Natural killer cell (primary cell): ENCODE data around the gene HOXB6. TPM values are rescaled to one million over a fixed set of nuclear protein-coding genes. Genes with fewer than 3 reads are reported as not detected.

Experiments used
- ATAC-seq, 3 donors: fragments of 150-1000 bp in 2 of 3; fragments of 200-7000 bp in 1 of 3; cut with Tn5 transposase; 1 replicate in 1 of 3; 2 replicates in 2 of 3; pipeline ENCODE4 v1.10.0; 2021; ENCODE audit warnings: mild to moderate bottlenecking in 2 of 3, moderate library complexity in 2 of 3
- DNase-seq, 2 donors: peaks; one replicate each; pipeline versions ENCODE4 v3.0.0 to v3.0.0-alpha.2; 2013 to 2021; ENCODE audit warnings: mixed read lengths in 1 of 2
- H3K27ac ChIP-seq: one replicate; pipeline ENCODE4 v1.5.1; 2013; ENCODE audit warnings: mild to moderate bottlenecking, low read length
- H3K27me3 ChIP-seq: one replicate; pipeline ENCODE4 v1.6.1; 2013; ENCODE audit warnings: low read length; ENCODE audit not compliant: control insufficient read depth, insufficient read depth
- H3K36me3 ChIP-seq: one replicate; pipeline ENCODE4 v1.6.1; 2013; ENCODE audit warnings: low read length; ENCODE audit not compliant: control insufficient read depth, insufficient read depth
- H3K4me1 ChIP-seq: one replicate; pipeline ENCODE4 v1.6.1; 2013; ENCODE audit warnings: low read length; ENCODE audit not compliant: control insufficient read depth, insufficient read depth
- H3K4me3 ChIP-seq: one replicate; pipeline ENCODE4 v1.5.1; 2013; ENCODE audit warnings: low read length
- H3K9me3 ChIP-seq: one replicate; pipeline ENCODE4 v1.6.1; 2013; ENCODE audit warnings: low read length; ENCODE audit not compliant: control insufficient read depth, insufficient read depth
- H3K27ac Mint-ChIP-seq, 2 donors: one replicate each; pipeline ENCODE4 v1.8.0; 2022; ENCODE audit warnings: mild to moderate bottlenecking in 2 of 2, mixed read lengths in 2 of 2, moderate library complexity in 1 of 2
- H3K27me3 Mint-ChIP-seq, 2 donors: one replicate each; pipeline ENCODE4 v1.8.0; 2022; ENCODE audit warnings: low read depth in 2 of 2, mixed read lengths in 2 of 2
- H3K36me3 Mint-ChIP-seq: one replicate; pipeline ENCODE4 v1.8.0; 2022; ENCODE audit warnings: mixed read lengths
- H3K4me1 Mint-ChIP-seq, 2 donors: one replicate each; pipeline ENCODE4 v1.8.0; 2022; ENCODE audit warnings: mixed read lengths in 2 of 2
- H3K4me3 Mint-ChIP-seq: one replicate; pipeline ENCODE4 v1.8.0; 2022; ENCODE audit warnings: mild to moderate bottlenecking, moderate library complexity, mixed read lengths
- H3K9me3 Mint-ChIP-seq, 2 donors: one replicate each; pipeline ENCODE4 v1.8.0; 2022; ENCODE audit warnings: mixed read lengths in 2 of 2
- WGBS: methylation state at CpG from one replicate; pipeline ENCODE4 v1.1.7; 2013; ENCODE audit warnings: missing lambda C conversion rate; ENCODE audit not compliant: insufficient coverage; 5-methylcytosine and 5-hydroxymethylcytosine counted together
- intact Hi-C: fragments of 100-400 bp; cut with micrococcal nuclease; formaldehyde crosslinking; loops from one replicate; pipeline ENCODE4 v1.14.2; 2022
- total RNA-seq, 4 donors: library from RNA; stranded (reverse); fragments of 120-200 nt in 1 of 4; gene quantifications; one replicate each; pipeline versions ENCODE4 v1.2.3 to v1.2.4, GENCODE V29; 2013 to 2022
- TF ChIP-seq, protein P1 (sequence below): fragments of 200-600 bp; IDR thresholded peaks from one replicate; pipeline ENCODE4 v1.8.0; 2022; ENCODE audit warnings: antibody characterized with exemption

Gene HOXB6
- total RNA-seq, 3 donors from 2014 or later (not counting 1 experiment from before 2014, with no cell fraction given), result not detected

- Mint-ChIP-seq H3K4me1 (peaks cover 16 to 36% of the 10 kb centered on the region in 2 donors), H3K27ac (no peak overlapping the region), H3K9me3 (no peaks in the 10 kb centered on the region), H3K36me3 (peaks cover 6% of the 10 kb centered on the region), H3K4me3 (peak overlapping the region; percentile 87), H3K27me3 (peaks cover 58 to 71% of the 10 kb centered on the region in 2 donors)
- WGBS, result 88% methylated on average over 6 of the region's 6 CpGs
- H3K4me3 ChIP-seq, result no peak overlapping the region
- no peaks in the 10 kb centered on the region for H3K36me3 ChIP-seq
- no peaks in the 10 kb centered on the region for H3K9me3 ChIP-seq
- no peak for DNase-seq
- peaks cover 47% of the 10 kb centered on the region for H3K27me3 ChIP-seq
- TF ChIP-seq, protein P1, sequence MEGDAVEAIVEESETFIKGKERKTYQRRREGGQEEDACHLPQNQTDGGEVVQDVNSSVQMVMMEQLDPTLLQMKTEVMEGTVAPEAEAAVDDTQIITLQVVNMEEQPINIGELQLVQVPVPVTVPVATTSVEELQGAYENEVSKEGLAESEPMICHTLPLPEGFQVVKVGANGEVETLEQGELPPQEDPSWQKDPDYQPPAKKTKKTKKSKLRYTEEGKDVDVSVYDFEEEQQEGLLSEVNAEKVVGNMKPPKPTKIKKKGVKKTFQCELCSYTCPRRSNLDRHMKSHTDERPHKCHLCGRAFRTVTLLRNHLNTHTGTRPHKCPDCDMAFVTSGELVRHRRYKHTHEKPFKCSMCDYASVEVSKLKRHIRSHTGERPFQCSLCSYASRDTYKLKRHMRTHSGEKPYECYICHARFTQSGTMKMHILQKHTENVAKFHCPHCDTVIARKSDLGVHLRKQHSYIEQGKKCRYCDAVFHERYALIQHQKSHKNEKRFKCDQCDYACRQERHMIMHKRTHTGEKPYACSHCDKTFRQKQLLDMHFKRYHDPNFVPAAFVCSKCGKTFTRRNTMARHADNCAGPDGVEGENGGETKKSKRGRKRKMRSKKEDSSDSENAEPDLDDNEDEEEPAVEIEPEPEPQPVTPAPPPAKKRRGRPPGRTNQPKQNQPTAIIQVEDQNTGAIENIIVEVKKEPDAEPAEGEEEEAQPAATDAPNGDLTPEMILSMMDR, result no peak
- no peak for ATAC-seq
- intact Hi-C loops, result no loop called here
- no peak overlapping the region for H3K27ac ChIP-seq
- H3K4me1 ChIP-seq, result peaks cover 22% of the 10 kb centered on the region
These were observed 40.2 kb upstream of the HOXB6 start for GRCh38 chr17:48644910-48645557.

GRCh38 chr17:48644159-48644558, 39.4 kb upstream of the HOXB6 start:
- intact Hi-C loops, result no loop called here
- Mint-ChIP-seq H3K4me3 (no peak overlapping the region), H3K4me1 (peaks cover 16 to 36% of the 10 kb centered on the region in 2 donors), H3K9me3 (no peaks in the 10 kb centered on the region), H3K27ac (no peak overlapping the region), H3K36me3 (peaks cover 6% of the 10 kb centered on the region), H3K27me3 (peaks cover 67 to 70% of the 10 kb centered on the region in 2 donors)
- Histone ChIP-seq H3K36me3 (no peaks in the 10 kb centered on the region), H3K9me3 (no peaks in the 10 kb centered on the region), H3K27me3 (peaks cover 48% of the 10 kb centered on the region), H3K27ac (no peak overlapping the region), H3K4me3 (no peak overlapping the region), H3K4me1 (peaks cover 22% of the 10 kb centered on the region)
- TF ChIP-seq, protein P1, result no peak
- WGBS, result 83% methylated on average over 1 of the region's 1 CpG
- no peak for ATAC-seq
- no peak for DNase-seq

GRCh38 chr17:48643697-48644012, 38.9 kb upstream of the HOXB6 start:
- peaks cover 72 to 73% of the 10 kb centered on the region in 2 donors for H3K27me3 Mint-ChIP-seq
- ATAC-seq, result no peak
- Histone ChIP-seq H3K36me3 (no peaks in the 10 kb centered on the region), H3K9me3 (no peaks in the 10 kb centered on the region), H3K27ac (no peak overlapping the region), H3K4me1 (peaks cover 22% of the 10 kb centered on the region), H3K4me3 (no peak overlapping the region), H3K27me3 (peaks cover 48% of the 10 kb centered on the region)
- peaks cover 16 to 36% of the 10 kb centered on the region in 2 donors for H3K4me1 Mint-ChIP-seq
- no peaks in the 10 kb centered on the region for H3K9me3 Mint-ChIP-seq
- TF ChIP-seq, protein P1, result no peak
- no peak for DNase-seq
- no peak overlapping the region for H3K27ac Mint-ChIP-seq
- H3K4me3 Mint-ChIP-seq, result no peak overlapping the region
- peaks cover 6% of the 10 kb centered on the region for H3K36me3 Mint-ChIP-seq
- intact Hi-C loops, result no loop called here
